Measurements from ENCODE around the gene FBXO36.

The FBXO36 gene

GRCh38 chr2:230042195-230042594, 119.9 kb downstream of the FBXO36 start:
- no peak for DNase-seq
- no peak overlapping the region for H2BK15ac ChIP-seq (ENCODE audit: low read depth, poor library complexity, severe bottlenecking)
- H2BK5ac ChIP-seq (ENCODE audit: low read depth, low read length, poor library complexity, severe bottlenecking) = no peak overlapping the region
- no peak overlapping the region for H3K4me3 ChIP-seq (ENCODE audit: insufficient read depth in 1 of 2, low read depth in 1 of 2, low read length in 2 of 2)
- no peaks in the 10 kb centered on the region for H3K36me3 ChIP-seq (ENCODE audit: control insufficient read depth in 1 of 2, insufficient read depth in 2 of 2, low read depth in 1 of 2, low read length in 2 of 2)
- H2BK120ac ChIP-seq (ENCODE audit: low read depth, low read length) = no peak overlapping the region
- H2AK5ac ChIP-seq (ENCODE audit: low read length, severe bottlenecking) = no peak overlapping the region
- no peaks in the 10 kb centered on the region for H3K79me1 ChIP-seq (replicated peaks; ENCODE audit: low read length, poor library complexity, severe bottlenecking)
- H3K23ac ChIP-seq (ENCODE audit: low read length in 2 of 2) = no peak overlapping the region
- H2AFZ ChIP-seq (ENCODE audit: low read depth, low read length) = no peak overlapping the region
- peaks cover 3% of the 10 kb centered on the region for H3K9me3 ChIP-seq (ENCODE audit: control insufficient read depth, low read length)
- no peak overlapping the region for H3K18ac ChIP-seq (ENCODE audit: low read depth in 1 of 2, low read length in 2 of 2)
- H3K4ac ChIP-seq (ENCODE audit: low read depth in 1 of 2, low read length in 2 of 2) = no peak overlapping the region
- no peaks in the 10 kb centered on the region for H3K27me3 ChIP-seq (ENCODE audit: control insufficient read depth in 1 of 2, insufficient read depth in 1 of 2, low read length in 2 of 2)
- H3K27ac ChIP-seq (ENCODE audit: low read length, poor library complexity, severe bottlenecking) = no peak overlapping the region
- H4K8ac ChIP-seq (ENCODE audit: low read length) = no peak overlapping the region
- WGBS = 79% methylated on average over 1 of the region's 1 CpG
- no peak overlapping the region for H3K14ac ChIP-seq (ENCODE audit: low read length in 2 of 2)
- H3K4me2 ChIP-seq (ENCODE audit: low read length, poor library complexity, severe bottlenecking) = no peak overlapping the region
- no peak overlapping the region for H4K91ac ChIP-seq (ENCODE audit: low read length)
- no peak overlapping the region for H2BK12ac ChIP-seq (ENCODE audit: low read length in 2 of 2)
- H3K9ac ChIP-seq (ENCODE audit: low read length) = no peak overlapping the region
- H3K4me1 ChIP-seq (ENCODE audit: control insufficient read depth, insufficient read depth, low read depth, low read length) = no peaks in the 10 kb centered on the region

DNA sequence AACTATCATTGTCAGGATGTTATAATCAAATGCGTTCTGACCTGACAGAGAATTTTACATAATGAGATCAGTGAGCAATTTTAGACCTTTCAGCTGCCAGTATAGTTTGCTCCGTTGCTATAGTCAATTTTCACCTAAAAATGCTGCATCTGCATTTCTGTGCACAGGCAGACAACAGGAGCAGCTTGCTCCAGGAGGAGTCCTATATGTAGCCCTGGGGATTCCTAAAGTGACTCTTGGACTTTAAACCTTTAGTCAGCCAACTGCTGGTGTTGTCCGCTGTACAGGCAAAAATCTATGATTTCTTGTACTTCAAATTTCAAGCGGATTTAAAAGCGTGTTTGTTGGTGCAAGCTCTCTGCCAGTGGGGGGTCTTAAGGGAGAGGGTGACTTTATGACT, 120.7 kb downstream of the FBXO36 start:
- no peak for DNase-seq
- H3K9me3 ChIP-seq (ENCODE audit: control insufficient read depth, low read length) = peaks cover 3% of the 10 kb centered on the region
- no peak overlapping the region for H4K8ac ChIP-seq (ENCODE audit: low read length)
- H2AK5ac ChIP-seq (ENCODE audit: low read length, severe bottlenecking) = no peak overlapping the region
- H2BK5ac ChIP-seq (ENCODE audit: low read depth, low read length, poor library complexity, severe bottlenecking) = no peak overlapping the region
- no peak overlapping the region for H4K91ac ChIP-seq (ENCODE audit: low read length)
- no peak overlapping the region for H2BK120ac ChIP-seq (ENCODE audit: low read depth, low read length)
- H3K36me3 ChIP-seq (ENCODE audit: control insufficient read depth in 1 of 2, insufficient read depth in 2 of 2, low read depth in 1 of 2, low read length in 2 of 2) = no peaks in the 10 kb centered on the region
- H2BK12ac ChIP-seq (ENCODE audit: low read length in 2 of 2) = no peak overlapping the region
- H2BK15ac ChIP-seq (ENCODE audit: low read depth, poor library complexity, severe bottlenecking) = no peak overlapping the region
- H3K79me1 ChIP-seq (replicated peaks; ENCODE audit: low read length, poor library complexity, severe bottlenecking) = no peaks in the 10 kb centered on the region
- no peak overlapping the region for H3K4ac ChIP-seq (ENCODE audit: low read depth in 1 of 2, low read length in 2 of 2)
- H3K4me2 ChIP-seq (ENCODE audit: low read length, poor library complexity, severe bottlenecking) = no peak overlapping the region
- H3K27ac ChIP-seq (ENCODE audit: low read length, poor library complexity, severe bottlenecking) = no peak overlapping the region
- no peak overlapping the region for H3K18ac ChIP-seq (ENCODE audit: low read depth in 1 of 2, low read length in 2 of 2)
- WGBS = 88% methylated on average over 5 of the region's 5 CpGs
- no peaks in the 10 kb centered on the region for H3K4me1 ChIP-seq (ENCODE audit: control insufficient read depth, insufficient read depth, low read depth, low read length)
- no peak overlapping the region for H3K9ac ChIP-seq (ENCODE audit: low read length)
- no peaks in the 10 kb centered on the region for H3K27me3 ChIP-seq (ENCODE audit: control insufficient read depth in 1 of 2, insufficient read depth in 1 of 2, low read length in 2 of 2)
- H3K4me3 ChIP-seq (ENCODE audit: insufficient read depth in 1 of 2, low read depth in 1 of 2, low read length in 2 of 2) = no peak overlapping the region
- H2AFZ ChIP-seq (ENCODE audit: low read depth, low read length) = no peak overlapping the region
- no peak overlapping the region for H3K14ac ChIP-seq (ENCODE audit: low read length in 2 of 2)
- H3K23ac ChIP-seq (ENCODE audit: low read length in 2 of 2) = no peak overlapping the region

DNA sequence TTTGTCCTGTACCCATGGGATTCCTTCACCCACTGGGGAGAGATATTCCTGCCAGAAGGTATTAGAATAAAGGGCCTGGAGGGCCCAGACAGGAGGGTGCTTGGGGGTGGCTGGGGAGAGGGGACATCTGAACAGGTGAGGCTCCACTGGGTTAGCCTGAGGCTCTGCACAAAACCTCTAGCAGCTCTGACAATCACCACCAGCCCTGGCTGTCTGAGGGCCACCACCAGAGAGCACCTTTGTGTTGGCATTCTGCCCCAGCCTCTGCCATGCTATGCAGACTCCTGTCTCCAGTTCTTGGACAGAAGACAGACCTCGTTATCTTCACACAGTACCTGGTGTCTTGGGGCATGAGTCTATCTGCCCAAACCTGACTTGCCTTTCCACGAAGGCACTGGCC, 121.2 kb downstream of the FBXO36 start:
- Histone ChIP-seq H3K14ac (ENCODE audit: low read length in 2 of 2) (no peak overlapping the region), H3K79me1 (replicated peaks; ENCODE audit: low read length, poor library complexity, severe bottlenecking) (no peaks in the 10 kb centered on the region), H2BK12ac (ENCODE audit: low read length in 2 of 2) (no peak overlapping the region), H3K18ac (ENCODE audit: low read depth in 1 of 2, low read length in 2 of 2) (no peak overlapping the region), H3K27ac (ENCODE audit: low read length, poor library complexity, severe bottlenecking) (no peak overlapping the region), H2AK5ac (ENCODE audit: low read length, severe bottlenecking) (no peak overlapping the region), H3K4me2 (ENCODE audit: low read length, poor library complexity, severe bottlenecking) (no peak overlapping the region), H4K8ac (ENCODE audit: low read length) (no peak overlapping the region), H3K4me1 (ENCODE audit: control insufficient read depth, insufficient read depth, low read depth, low read length) (no peaks in the 10 kb centered on the region), H2AFZ (ENCODE audit: low read depth, low read length) (no peak overlapping the region), H2BK120ac (ENCODE audit: low read depth, low read length) (no peak overlapping the region), H3K36me3 (ENCODE audit: control insufficient read depth in 1 of 2, insufficient read depth in 2 of 2, low read depth in 1 of 2, low read length in 2 of 2) (no peaks in the 10 kb centered on the region), H4K91ac (ENCODE audit: low read length) (no peak overlapping the region), H3K4me3 (ENCODE audit: insufficient read depth in 1 of 2, low read depth in 1 of 2, low read length in 2 of 2) (no peak overlapping the region), H2BK15ac (ENCODE audit: low read depth, poor library complexity, severe bottlenecking) (no peak overlapping the region), H3K27me3 (ENCODE audit: control insufficient read depth in 1 of 2, insufficient read depth in 1 of 2, low read length in 2 of 2) (no peaks in the 10 kb centered on the region), H2BK5ac (ENCODE audit: low read depth, low read length, poor library complexity, severe bottlenecking) (no peak overlapping the region), H3K9me3 (ENCODE audit: control insufficient read depth, low read length) (peaks cover 3% of the 10 kb centered on the region), H3K4ac (ENCODE audit: low read depth in 1 of 2, low read length in 2 of 2) (no peak overlapping the region), H3K23ac (ENCODE audit: low read length in 2 of 2) (no peak overlapping the region), H3K9ac (ENCODE audit: low read length) (no peak overlapping the region)
- WGBS = 81% methylated on average over 2 of the region's 2 CpGs
- DNase-seq = no peak

GRCh38 chr2:230046491-230046890, 124.2 kb downstream of the FBXO36 start:
- Histone ChIP-seq H3K4ac (ENCODE audit: low read depth in 1 of 2, low read length in 2 of 2) (no peak overlapping the region), H2AFZ (ENCODE audit: low read depth, low read length) (no peak overlapping the region), H2BK5ac (ENCODE audit: low read depth, low read length, poor library complexity, severe bottlenecking) (no peak overlapping the region), H2AK5ac (ENCODE audit: low read length, severe bottlenecking) (no peak overlapping the region), H3K4me3 (ENCODE audit: insufficient read depth in 1 of 2, low read depth in 1 of 2, low read length in 2 of 2) (no peak overlapping the region), H3K9ac (ENCODE audit: low read length) (no peak overlapping the region), H3K14ac (ENCODE audit: low read length in 2 of 2) (peak overlapping the region in 1 of 2 experiments; percentile 66), H2BK12ac (ENCODE audit: low read length in 2 of 2) (no peak overlapping the region), H3K9me3 (ENCODE audit: control insufficient read depth, low read length) (peaks cover 3% of the 10 kb centered on the region), H3K23ac (ENCODE audit: low read length in 2 of 2) (no peak overlapping the region), H3K79me1 (replicated peaks; ENCODE audit: low read length, poor library complexity, severe bottlenecking) (no peaks in the 10 kb centered on the region), H3K18ac (ENCODE audit: low read depth in 1 of 2, low read length in 2 of 2) (no peak overlapping the region), H3K36me3 (ENCODE audit: control insufficient read depth in 1 of 2, insufficient read depth in 2 of 2, low read depth in 1 of 2, low read length in 2 of 2) (no peaks in the 10 kb centered on the region), H3K27ac (ENCODE audit: low read length, poor library complexity, severe bottlenecking) (no peak overlapping the region), H2BK15ac (ENCODE audit: low read depth, poor library complexity, severe bottlenecking) (no peak overlapping the region), H3K4me1 (ENCODE audit: control insufficient read depth, insufficient read depth, low read depth, low read length) (no peaks in the 10 kb centered on the region), H2BK120ac (ENCODE audit: low read depth, low read length) (no peak overlapping the region), H4K91ac (ENCODE audit: low read length) (no peak overlapping the region), H4K8ac (ENCODE audit: low read length) (no peak overlapping the region), H3K27me3 (ENCODE audit: control insufficient read depth in 1 of 2, insufficient read depth in 1 of 2, low read length in 2 of 2) (no peaks in the 10 kb centered on the region), H3K4me2 (ENCODE audit: low read length, poor library complexity, severe bottlenecking) (no peak overlapping the region)
- WGBS = 93% methylated on average over 16 of the region's 16 CpGs
- DNase-seq = no peak
